ENCODE results near the gene ANKRD9. TPM values are rescaled to one million over a fixed set of nuclear protein-coding genes. Genes with fewer than 3 reads are reported as not detected.

Gene ANKRD9
- total and polyA plus RNA-seq, 10 of the 15 experiments (the other 5 are each of a cell fraction or from before 2014, with no cell fraction given), result 0.03 to 3.6 (median 0.49) TPM

Small RNAs within 50 kb of the gene (microRNA-seq; reads per million reads assigned to microRNA genes)
- not detected for gene MIR4309

Small RNAs within 50 kb of the gene (small RNA-seq; reads per million reads assigned to genes)
- not detected for gene MIR4309

Other genes with a start within 250 kb of the ANKRD9 start
- gene MOK, start 204.6 kb downstream of the ANKRD9 start, total RNA-seq (2014; rRNA removed), result 1.0 and 1.3 TPM in 2 replicates
- 1.4 and 2.2 TPM in 2 replicates for gene MOK, start 204.6 kb downstream of the ANKRD9 start, total RNA-seq (2014; rRNA removed; fragmentation: Illumina TruSeq; extraction: Trizol)
- gene MOK, start 204.6 kb downstream of the ANKRD9 start, total RNA-seq (2021), result 0.92 and 1.7 TPM in 2 replicates
- 1.5 and 2.0 TPM in 2 replicates for gene MOK, start 204.6 kb downstream of the ANKRD9 start, polyA plus RNA-seq (2011; rRNA removed)
- 1.8 and 2.1 TPM in 2 replicates for gene MOK, start 204.6 kb downstream of the ANKRD9 start, polyA plus RNA-seq (2014; fragmentation: Illumina TruSeq; extraction: Trizol)
- under 1 TPM; 0.10 to 0.46 TPM for gene MOK, start 204.6 kb downstream of the ANKRD9 start, polyA plus RNA-seq (2014; fragmentation: Nextera tagmentation; extraction: Ambion mirVana)
- 2.4 and 3.0 TPM in 2 replicates for gene MOK, start 204.6 kb downstream of the ANKRD9 start, polyA plus RNA-seq (2014; rRNA removed)
- gene MOK, start 204.6 kb downstream of the ANKRD9 start, polyA plus RNA-seq (2016; fragmentation: Nextera tagmentation; extraction: Ambion mirVana), result 1 to 10 TPM; 1.2 to 1.5 TPM
- 11.9 and 12.1 TPM in 2 replicates for gene ZNF839, start 190.0 kb downstream of the ANKRD9 start, total RNA-seq (2014; rRNA removed)
- 8.0 and 9.3 TPM in 2 replicates for gene ZNF839, start 190.0 kb downstream of the ANKRD9 start, total RNA-seq (2014; rRNA removed; fragmentation: Illumina TruSeq; extraction: Trizol)
- gene ZNF839, start 190.0 kb downstream of the ANKRD9 start, total RNA-seq (2021), result 11.9 and 13.1 TPM in 2 replicates
- 8.0 and 8.1 TPM in 2 replicates for gene ZNF839, start 190.0 kb downstream of the ANKRD9 start, polyA plus RNA-seq (2011; rRNA removed)
- gene ZNF839, start 190.0 kb downstream of the ANKRD9 start, polyA plus RNA-seq (2014; fragmentation: Illumina TruSeq; extraction: Trizol), result 8.2 and 9.7 TPM in 2 replicates
- 1 to 10 TPM; 1.4 to 2.6 TPM for gene ZNF839, start 190.0 kb downstream of the ANKRD9 start, polyA plus RNA-seq (2014; fragmentation: Nextera tagmentation; extraction: Ambion mirVana)
- 14.4 and 14.7 TPM in 2 replicates for gene ZNF839, start 190.0 kb downstream of the ANKRD9 start, polyA plus RNA-seq (2014; rRNA removed)
- gene ZNF839, start 190.0 kb downstream of the ANKRD9 start, polyA plus RNA-seq (2016; fragmentation: Nextera tagmentation; extraction: Ambion mirVana), result 1 to 10 TPM; 2.6 to 5.6 TPM
- 42.6 and 45.7 TPM in 2 replicates for gene CINP, start 146.9 kb downstream of the ANKRD9 start, total RNA-seq (2014; rRNA removed)
- gene CINP, start 146.9 kb downstream of the ANKRD9 start, total RNA-seq (2014; rRNA removed; fragmentation: Illumina TruSeq; extraction: Trizol), result 43.5 and 45.4 TPM in 2 replicates
- gene CINP, start 146.9 kb downstream of the ANKRD9 start, total RNA-seq (2021), result 44.5 and 45.8 TPM in 2 replicates
- 53.5 and 62.0 TPM in 2 replicates for gene CINP, start 146.9 kb downstream of the ANKRD9 start, polyA plus RNA-seq (2011; rRNA removed)
- 56.4 and 59.3 TPM in 2 replicates for gene CINP, start 146.9 kb downstream of the ANKRD9 start, polyA plus RNA-seq (2014; fragmentation: Illumina TruSeq; extraction: Trizol)
- 10 to 100 TPM; 47.9 to 52.6 TPM for gene CINP, start 146.9 kb downstream of the ANKRD9 start, polyA plus RNA-seq (2014; fragmentation: Nextera tagmentation; extraction: Ambion mirVana)
- 50.8 and 53.1 TPM in 2 replicates for gene CINP, start 146.9 kb downstream of the ANKRD9 start, polyA plus RNA-seq (2014; rRNA removed)
- 10 to 100 TPM; 70.1 to 73.3 TPM for gene CINP, start 146.9 kb downstream of the ANKRD9 start, polyA plus RNA-seq (2016; fragmentation: Nextera tagmentation; extraction: Ambion mirVana)
- gene TECPR2, start 146.8 kb downstream of the ANKRD9 start, total RNA-seq (2014; rRNA removed), result 3.2 and 5.8 TPM in 2 replicates
- 2.5 and 3.0 TPM in 2 replicates for gene TECPR2, start 146.8 kb downstream of the ANKRD9 start, total RNA-seq (2014; rRNA removed; fragmentation: Illumina TruSeq; extraction: Trizol)
- 8.1 and 10.0 TPM in 2 replicates for gene TECPR2, start 146.8 kb downstream of the ANKRD9 start, total RNA-seq (2021)
- gene TECPR2, start 146.8 kb downstream of the ANKRD9 start, polyA plus RNA-seq (2011; rRNA removed), result 1.6 and 1.8 TPM in 2 replicates
- 2.5 and 2.8 TPM in 2 replicates for gene TECPR2, start 146.8 kb downstream of the ANKRD9 start, polyA plus RNA-seq (2014; fragmentation: Illumina TruSeq; extraction: Trizol)
- gene TECPR2, start 146.8 kb downstream of the ANKRD9 start, polyA plus RNA-seq (2014; fragmentation: Nextera tagmentation; extraction: Ambion mirVana), result under 1 TPM; 0.15 to 0.26 TPM
- gene TECPR2, start 146.8 kb downstream of the ANKRD9 start, polyA plus RNA-seq (2014; rRNA removed), result 3.8 and 5.3 TPM in 2 replicates
- 1 to 10 TPM; 3.2 to 4.2 TPM for gene TECPR2, start 146.8 kb downstream of the ANKRD9 start, polyA plus RNA-seq (2016; fragmentation: Nextera tagmentation; extraction: Ambion mirVana)
- 4.1 and 4.3 TPM in 2 replicates for gene RCOR1, start 82.9 kb upstream of the ANKRD9 start, total RNA-seq (2014; rRNA removed)
- 6.5 and 9.4 TPM in 2 replicates for gene RCOR1, start 82.9 kb upstream of the ANKRD9 start, total RNA-seq (2014; rRNA removed; fragmentation: Illumina TruSeq; extraction: Trizol)
- gene RCOR1, start 82.9 kb upstream of the ANKRD9 start, total RNA-seq (2021), result 10.4 and 12.2 TPM in 2 replicates
- gene RCOR1, start 82.9 kb upstream of the ANKRD9 start, polyA plus RNA-seq (2011; rRNA removed), result 10.3 and 11.2 TPM in 2 replicates
- gene RCOR1, start 82.9 kb upstream of the ANKRD9 start, polyA plus RNA-seq (2014; fragmentation: Illumina TruSeq; extraction: Trizol), result 8.1 and 8.6 TPM in 2 replicates
- gene RCOR1, start 82.9 kb upstream of the ANKRD9 start, polyA plus RNA-seq (2014; fragmentation: Nextera tagmentation; extraction: Ambion mirVana), result 1 to 10 TPM; 1.9 to 2.2 TPM
- gene RCOR1, start 82.9 kb upstream of the ANKRD9 start, polyA plus RNA-seq (2014; rRNA removed), result 4.8 and 5.0 TPM in 2 replicates
- gene RCOR1, start 82.9 kb upstream of the ANKRD9 start, polyA plus RNA-seq (2016; fragmentation: Nextera tagmentation; extraction: Ambion mirVana), result 1 to 10 TPM; 1.6 to 1.8 TPM

Measured in GM12878 (cell line).